OCI-LY7 (cell line): ENCODE results near the gene FBXW12. TPM values are rescaled to one million over a fixed set of nuclear protein-coding genes. Genes with fewer than 3 reads are reported as not detected.

Experiments used
- BruUV-seq: library from RNA; stranded (reverse); fragments of 400-500 nt; replicated peaks from 2 replicates; lab custom pipeline; 2021; lab: Mats Ljungman, UMichigan
- CTCF ChIA-PET: fragments of 300-600 bp; sonication (Branson Sonifier 250); formaldehyde crosslinking; loops from one replicate; lab custom pipeline; 2022; ENCODE audit warnings: antibody characterized with exemption; ENCODE audit not compliant: unreplicated experiment; lab: Charles Lee
- POLR2A ChIA-PET: fragments of 300-600 bp; sonication (Branson Sonifier 250); formaldehyde crosslinking; loops from one replicate; lab custom pipeline; 2022; ENCODE audit warnings: antibody characterized with exemption; lab: Charles Lee
- DNase-seq: peaks from one replicate; pipeline ENCODE4 v3.0.0-alpha.2; 2015; ENCODE audit warnings: low spot score
- H2AFZ ChIP-seq: fragments of 200-600 bp; sonication (generic), shearing (Covaris generic); 2 replicates; pipeline ENCODE4 v1.6.1; 2014; ENCODE audit warnings: mild to moderate bottlenecking, antibody characterized with exemption, low read length, moderate library complexity
- H3K27ac ChIP-seq: fragments of 200-600 bp; sonication (generic); 2 replicates; pipeline ENCODE4 v1.5.1; 2014; ENCODE audit warnings: mixed run types, low read depth, mild to moderate bottlenecking, moderate library complexity, low read length, inconsistent platforms; ENCODE audit not compliant: poor library complexity, severe bottlenecking
- H3K36me3 ChIP-seq: fragments of 200-600 bp; sonication (generic); 2 replicates; pipeline ENCODE4 v1.6.1; 2014; ENCODE audit warnings: mild to moderate bottlenecking, antibody characterized with exemption, low read length, moderate library complexity, mixed read lengths; ENCODE audit not compliant: insufficient read depth
- H3K4me1 ChIP-seq: fragments of 200-600 bp; sonication (generic); 2 replicates; pipeline ENCODE4 v1.5.1; 2014; ENCODE audit warnings: mild to moderate bottlenecking, low read length; ENCODE audit not compliant: insufficient read depth, poor library complexity, severe bottlenecking
- H3K4me2 ChIP-seq: fragments of 200-600 bp; sonication (generic); 2 replicates; pipeline ENCODE4 v1.6.1; 2014; ENCODE audit warnings: mild to moderate bottlenecking, low read length
- H3K4me3 ChIP-seq: fragments of 200-600 bp; sonication (generic); 2 replicates; pipeline ENCODE4 v1.5.1; 2014; ENCODE audit warnings: mild to moderate bottlenecking, low read depth, low read length; ENCODE audit not compliant: poor library complexity, severe bottlenecking
- H3K79me2 ChIP-seq: fragments of 200-600 bp; sonication (generic); 2 replicates; pipeline ENCODE4 v1.6.1; 2016; ENCODE audit warnings: low read depth, mild to moderate bottlenecking, low read length, moderate library complexity, mixed read lengths; ENCODE audit not compliant: insufficient read depth
- H3K9me2 ChIP-seq: fragments of 200-600 bp; sonication (generic); 2 replicates; pipeline ENCODE4 v1.6.1; 2016; ENCODE audit warnings: mild to moderate bottlenecking, low read length, mixed read lengths; ENCODE audit not compliant: insufficient read depth
- H3K9me3 ChIP-seq: fragments of 200-600 bp; sonication (generic); 2 replicates; pipeline ENCODE4 v1.6.1; 2014; ENCODE audit warnings: mild to moderate bottlenecking, mixed run types, low read length, mixed read lengths
- H4K20me1 ChIP-seq: fragments of 200-600 bp; sonication (generic); 2 replicates; pipeline ENCODE4 v1.6.1; 2014; ENCODE audit warnings: mild to moderate bottlenecking, antibody characterized with exemption, low read length, moderate library complexity, mixed read lengths; ENCODE audit not compliant: insufficient read depth
- EZH2phosphoT487 ChIP-seq: fragments of 200-600 bp; sonication (generic); IDR thresholded peaks from 2 replicates; pipeline ENCODE4 v1.6.1; 2018; ENCODE audit warnings: low read depth, borderline replicate concordance, mild to moderate bottlenecking, mixed run types, antibody characterized with exemption, low read length, moderate library complexity, mixed read lengths
- intact Hi-C: fragments of 100-400 bp; cut with micrococcal nuclease; formaldehyde crosslinking; loops from one replicate; pipeline ENCODE4 v1.10.0; 2022; ENCODE audit not compliant: unreplicated experiment
- total RNA-seq, 2 experiments: library from RNA; depleted of rRNA in 1 of 2; stranded (reverse); fragments of >200 nt in 1 of 2; shearing (Covaris generic) in 1 of 2; gene quantifications; 2 replicates each; pipeline ENCODE4 v1.2.3, GENCODE V29; 2014 to 2022
- TF ChIP-seq, protein P1 (sequence below): fragments of 200-600 bp; sonication (generic); conservative IDR thresholded peaks from 2 replicates; pipeline ENCODE4 v1.5.1; 2014; ENCODE audit warnings: mild to moderate bottlenecking, antibody characterized with exemption, low read length, moderate library complexity, mixed read lengths

Gene FBXW12
- total RNA-seq, 2 experiments from 2014 or later: 0.44 to 0.50 TPM

DNA sequence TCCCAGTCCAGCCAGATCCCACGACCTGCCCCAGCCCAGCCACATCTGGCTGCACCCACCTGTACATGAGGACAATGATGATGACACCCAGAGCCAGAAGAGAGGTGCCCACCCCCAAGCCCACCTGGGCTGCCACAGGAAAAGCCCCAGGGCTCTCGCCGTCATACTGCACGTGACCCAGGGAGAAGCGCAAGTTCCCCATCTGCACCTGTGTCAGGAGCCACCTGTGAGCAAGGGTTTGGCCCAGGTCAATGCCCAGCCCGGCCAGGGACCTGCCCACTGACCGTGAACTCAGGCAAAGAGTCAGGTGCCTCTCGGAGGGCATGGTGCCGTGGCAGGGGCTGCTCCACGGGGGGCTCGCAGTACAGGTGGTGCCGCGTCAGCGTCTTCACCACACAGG is 41.6 kb downstream of the FBXW12 start:
- no peak overlapping the region for H3K4me2 ChIP-seq
- intact Hi-C loops: no loop called here
- no peaks in the 10 kb centered on the region for H3K9me2 ChIP-seq
- H3K4me1 ChIP-seq: peaks cover 6% of the 10 kb centered on the region
- CTCF ChIA-PET: no interaction called here
- no TSS peak for BruUV-seq
- H3K36me3 ChIP-seq: no peaks in the 10 kb centered on the region
- H3K9me3 ChIP-seq: no peaks in the 10 kb centered on the region
- H3K4me3 ChIP-seq: no peak overlapping the region
- TF ChIP-seq, protein P1, sequence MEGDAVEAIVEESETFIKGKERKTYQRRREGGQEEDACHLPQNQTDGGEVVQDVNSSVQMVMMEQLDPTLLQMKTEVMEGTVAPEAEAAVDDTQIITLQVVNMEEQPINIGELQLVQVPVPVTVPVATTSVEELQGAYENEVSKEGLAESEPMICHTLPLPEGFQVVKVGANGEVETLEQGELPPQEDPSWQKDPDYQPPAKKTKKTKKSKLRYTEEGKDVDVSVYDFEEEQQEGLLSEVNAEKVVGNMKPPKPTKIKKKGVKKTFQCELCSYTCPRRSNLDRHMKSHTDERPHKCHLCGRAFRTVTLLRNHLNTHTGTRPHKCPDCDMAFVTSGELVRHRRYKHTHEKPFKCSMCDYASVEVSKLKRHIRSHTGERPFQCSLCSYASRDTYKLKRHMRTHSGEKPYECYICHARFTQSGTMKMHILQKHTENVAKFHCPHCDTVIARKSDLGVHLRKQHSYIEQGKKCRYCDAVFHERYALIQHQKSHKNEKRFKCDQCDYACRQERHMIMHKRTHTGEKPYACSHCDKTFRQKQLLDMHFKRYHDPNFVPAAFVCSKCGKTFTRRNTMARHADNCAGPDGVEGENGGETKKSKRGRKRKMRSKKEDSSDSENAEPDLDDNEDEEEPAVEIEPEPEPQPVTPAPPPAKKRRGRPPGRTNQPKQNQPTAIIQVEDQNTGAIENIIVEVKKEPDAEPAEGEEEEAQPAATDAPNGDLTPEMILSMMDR: no peak
- TF ChIP-seq EZH2phosphoT487: no peak
- no peak for DNase-seq
- H4K20me1 ChIP-seq: no peaks in the 10 kb centered on the region
- POLR2A ChIA-PET: no interaction called here
- no peak overlapping the region for H2AFZ ChIP-seq
- H3K27ac ChIP-seq: no peak overlapping the region
- H3K79me2 ChIP-seq: no peaks in the 10 kb centered on the region

DNA sequence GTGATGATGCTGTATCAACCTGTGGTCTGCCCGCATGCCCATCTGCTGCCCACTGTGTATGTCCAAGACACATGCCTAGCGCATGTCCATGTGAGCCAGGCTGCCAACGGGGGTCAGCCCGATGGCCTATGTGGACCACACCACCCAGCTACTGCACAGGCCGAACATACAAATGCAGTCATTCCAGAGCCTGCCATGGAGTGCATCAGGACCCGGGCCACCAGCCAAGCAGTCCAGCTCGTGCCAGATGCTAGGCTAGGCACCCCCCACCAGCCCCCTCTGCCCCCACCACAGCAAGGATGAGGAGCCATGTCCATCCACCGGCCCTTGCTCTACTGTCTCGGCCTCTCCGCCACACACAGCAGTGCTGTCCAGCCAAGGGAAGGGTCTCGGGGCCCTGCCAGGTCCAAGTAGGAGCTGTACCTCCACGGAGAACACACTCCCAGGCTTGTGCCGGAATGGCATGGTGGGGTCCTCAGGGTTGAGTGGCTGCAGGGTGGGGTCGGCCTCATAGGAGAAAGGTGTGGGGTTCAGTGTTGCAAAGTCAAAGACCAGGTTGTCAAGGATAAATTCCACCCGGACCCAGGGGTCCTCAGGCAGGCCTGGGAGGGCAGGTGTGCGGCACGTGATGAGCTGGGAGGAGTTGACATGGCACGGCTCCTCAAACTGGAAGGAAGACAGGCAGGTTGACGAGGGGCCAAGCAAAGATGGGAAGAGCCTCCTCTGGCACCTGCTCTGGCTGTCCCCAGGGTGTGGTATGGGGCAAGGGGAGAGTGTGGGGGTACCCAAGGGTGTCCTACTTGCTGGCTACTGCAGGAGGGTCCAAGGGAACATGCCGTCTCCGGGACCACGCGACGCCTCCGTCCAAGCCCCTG is 42.6 kb downstream of the FBXW12 start:
- intact Hi-C loops: no loop called here
- BruUV-seq: no TSS peak
- Histone ChIP-seq H3K79me2 (no peaks in the 10 kb centered on the region), H2AFZ (no peak overlapping the region), H3K27ac (no peak overlapping the region), H3K4me3 (no peak overlapping the region), H3K36me3 (no peaks in the 10 kb centered on the region), H3K9me3 (no peaks in the 10 kb centered on the region), H3K9me2 (no peaks in the 10 kb centered on the region), H3K4me2 (no peak overlapping the region), H3K4me1 (peaks cover 6% of the 10 kb centered on the region), H4K20me1 (no peaks in the 10 kb centered on the region)
- ChIA-PET CTCF (no interaction called here), POLR2A (no interaction called here)
- DNase-seq: no peak
- TF ChIP-seq EZH2phosphoT487: no peak
- TF ChIP-seq, protein P1: no peak

DNA sequence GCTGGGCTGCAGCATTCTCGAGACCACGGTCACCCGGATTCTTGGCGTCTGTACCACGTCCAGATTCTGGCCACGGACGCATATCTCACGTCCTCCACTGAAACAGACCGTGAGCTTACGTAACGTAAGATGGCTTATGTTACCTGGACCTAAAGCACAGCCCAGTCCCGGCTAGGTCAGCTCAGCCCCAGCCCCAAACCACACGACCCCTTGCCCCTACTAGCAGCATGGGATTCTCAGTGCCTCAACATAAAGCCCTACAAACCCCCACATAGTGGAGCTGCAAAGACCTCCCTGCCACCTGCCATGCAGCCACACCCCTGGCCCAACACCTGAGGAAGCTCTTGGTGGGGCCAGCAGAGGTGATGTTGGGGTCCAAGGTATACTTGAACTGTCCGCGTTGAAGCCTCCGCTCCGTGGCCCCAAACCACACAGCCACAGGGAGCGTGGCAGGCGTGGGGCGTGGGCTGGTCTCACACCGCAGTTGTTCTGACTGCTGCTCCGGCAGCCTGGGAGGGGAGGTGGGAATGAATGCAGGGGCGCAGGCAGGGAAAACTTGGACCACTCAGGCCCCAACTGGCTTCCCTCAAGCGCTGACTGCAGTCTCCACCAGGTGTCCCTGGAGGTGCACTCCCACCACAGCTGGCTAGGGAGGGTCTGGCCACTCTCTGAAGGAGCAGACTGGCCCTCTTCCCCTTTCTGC is 43.4 kb downstream of the FBXW12 start:
- Histone ChIP-seq H3K27ac (no peak overlapping the region), H3K4me2 (no peak overlapping the region), H3K79me2 (no peaks in the 10 kb centered on the region), H3K4me3 (no peak overlapping the region), H2AFZ (no peak overlapping the region), H4K20me1 (no peaks in the 10 kb centered on the region), H3K36me3 (no peaks in the 10 kb centered on the region), H3K9me2 (no peaks in the 10 kb centered on the region), H3K9me3 (no peaks in the 10 kb centered on the region), H3K4me1 (peaks cover 6% of the 10 kb centered on the region)
- ChIA-PET POLR2A (no interaction called here), CTCF (no interaction called here)
- BruUV-seq: no TSS peak
- intact Hi-C loops: no loop called here
- TF ChIP-seq EZH2phosphoT487: no peak
- TF ChIP-seq, protein P1: peak; percentile 25; the same call in 1 of the 2 replicates
- DNase-seq: no peak
